DOHH2 (cell line): ENCODE results near the gene TDRD7.

Experiments used
- H3F3A ChIP-seq: fragments of 200-600 bp; sonication (generic), shearing (Covaris generic); 2 replicates; pipeline ENCODE4 v1.6.0; 2016; ENCODE audit warnings: antibody characterized with exemption, mild to moderate bottlenecking; ENCODE audit not compliant: control insufficient read depth, insufficient read depth
- H3K27ac ChIP-seq: fragments of 200-600 bp; sonication (generic); 2 replicates; pipeline ENCODE4 v1.5.1; 2014; ENCODE audit warnings: low read depth, mild to moderate bottlenecking, low read length, moderate library complexity
- H3K27me3 ChIP-seq: fragments of 200-600 bp; sonication (generic); 2 replicates; pipeline ENCODE4 v1.6.1; 2014; ENCODE audit warnings: mild to moderate bottlenecking, low read length, mixed read lengths; ENCODE audit not compliant: control insufficient read depth
- H3K36me3 ChIP-seq: fragments of 200-600 bp; sonication (generic); 2 replicates; pipeline ENCODE4 v1.6.1; 2014; ENCODE audit warnings: mild to moderate bottlenecking, low read length, moderate library complexity, mixed read lengths; ENCODE audit not compliant: control insufficient read depth
- H3K4me1 ChIP-seq: fragments of 200-600 bp; sonication (generic); 2 replicates; pipeline ENCODE4 v1.6.1; 2014; ENCODE audit warnings: mild to moderate bottlenecking, low read length, mixed read lengths; ENCODE audit not compliant: control insufficient read depth
- H3K4me2 ChIP-seq: fragments of 200-600 bp; sonication (generic); 2 replicates; pipeline ENCODE4 v1.6.0; 2014; ENCODE audit warnings: mild to moderate bottlenecking, low read length, moderate library complexity
- H3K4me3 ChIP-seq: fragments of 200-600 bp; sonication (generic); 2 replicates; pipeline ENCODE4 v1.5.1; 2014; ENCODE audit warnings: mild to moderate bottlenecking, low read length, mixed read lengths
- H3K79me2 ChIP-seq: fragments of 200-600 bp; sonication (generic); 2 replicates; pipeline ENCODE4 v1.6.1; 2014; ENCODE audit warnings: mild to moderate bottlenecking, low read length, mixed read lengths; ENCODE audit not compliant: control insufficient read depth
- H3K9me2 ChIP-seq: fragments of 200-600 bp; sonication (generic); replicated peaks from 2 replicates; pipeline ENCODE4 v1.6.1; 2014; ENCODE audit warnings: mild to moderate bottlenecking, low read length, mixed read lengths; ENCODE audit not compliant: control insufficient read depth
- H3K9me3 ChIP-seq: fragments of 200-600 bp; sonication (generic); 2 replicates; pipeline ENCODE4 v1.6.1; 2014; ENCODE audit warnings: antibody characterized with exemption, low read length, mixed read lengths; ENCODE audit not compliant: control insufficient read depth, insufficient read depth
- H4K20me1 ChIP-seq: fragments of 200-600 bp; sonication (generic); 2 replicates; pipeline ENCODE4 v1.6.0; 2014; ENCODE audit warnings: low read depth, mild to moderate bottlenecking, antibody characterized with exemption, low read length, moderate library complexity; ENCODE audit not compliant: control insufficient read depth, insufficient read depth
- EZH2phosphoT487 ChIP-seq: fragments of 200-600 bp; sonication (generic); IDR thresholded peaks from 2 replicates; pipeline ENCODE4 v1.6.1; 2017; ENCODE audit warnings: borderline replicate concordance, mild to moderate bottlenecking, antibody characterized with exemption, low read length, moderate library complexity, mixed read lengths
- TF ChIP-seq, protein P1 (sequence below): fragments of 200-600 bp; sonication (generic); IDR thresholded peaks from one replicate; pipeline ENCODE4 v1.5.1; 2014; ENCODE audit warnings: antibody characterized with exemption, mild to moderate bottlenecking, low read depth, low read length; ENCODE audit not compliant: poor library complexity, severe bottlenecking

Gene TDRD7

DNA sequence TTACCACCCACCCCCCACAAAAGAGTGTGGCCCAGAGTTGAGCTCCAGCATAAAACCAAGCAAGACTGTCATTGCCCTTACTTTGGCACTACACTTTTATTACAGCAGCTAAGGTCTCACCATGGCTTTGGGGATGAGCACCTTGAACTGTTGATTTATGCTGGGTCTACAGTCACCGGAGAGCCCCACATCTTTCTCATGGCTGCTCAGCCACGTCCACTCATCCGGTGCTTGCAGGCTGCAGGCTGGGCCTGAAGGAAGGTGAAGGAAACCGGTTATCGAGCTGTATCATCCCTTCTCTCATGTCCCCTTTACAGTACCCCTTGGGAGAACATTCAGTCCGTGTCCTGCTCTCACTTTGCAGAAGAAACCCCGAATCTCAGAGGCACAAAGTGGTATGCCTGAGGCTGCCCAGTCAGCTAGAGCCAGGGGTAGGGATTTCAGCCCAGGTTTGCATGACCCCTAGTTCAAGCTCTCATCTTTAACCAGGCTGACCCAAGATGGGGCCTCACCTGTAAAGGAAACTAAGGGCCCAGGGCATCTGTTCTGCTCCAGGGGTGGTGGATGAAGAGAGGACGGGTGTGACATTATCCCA is 101.2 kb downstream of the TDRD7 start:
- Histone ChIP-seq H3F3A (no peaks in the 10 kb centered on the region), H3K9me2 (no peaks in the 10 kb centered on the region), H3K4me3 (no peak overlapping the region), H3K4me2 (no peak overlapping the region), H3K36me3 (no peaks in the 10 kb centered on the region), H4K20me1 (no peaks in the 10 kb centered on the region), H3K79me2 (no peaks in the 10 kb centered on the region), H3K9me3 (no peaks in the 10 kb centered on the region), H3K4me1 (no peaks in the 10 kb centered on the region), H3K27ac (no peak overlapping the region), H3K27me3 (peaks cover 10% of the 10 kb centered on the region)
- TF ChIP-seq EZH2phosphoT487: no peak
- TF ChIP-seq, protein P1, sequence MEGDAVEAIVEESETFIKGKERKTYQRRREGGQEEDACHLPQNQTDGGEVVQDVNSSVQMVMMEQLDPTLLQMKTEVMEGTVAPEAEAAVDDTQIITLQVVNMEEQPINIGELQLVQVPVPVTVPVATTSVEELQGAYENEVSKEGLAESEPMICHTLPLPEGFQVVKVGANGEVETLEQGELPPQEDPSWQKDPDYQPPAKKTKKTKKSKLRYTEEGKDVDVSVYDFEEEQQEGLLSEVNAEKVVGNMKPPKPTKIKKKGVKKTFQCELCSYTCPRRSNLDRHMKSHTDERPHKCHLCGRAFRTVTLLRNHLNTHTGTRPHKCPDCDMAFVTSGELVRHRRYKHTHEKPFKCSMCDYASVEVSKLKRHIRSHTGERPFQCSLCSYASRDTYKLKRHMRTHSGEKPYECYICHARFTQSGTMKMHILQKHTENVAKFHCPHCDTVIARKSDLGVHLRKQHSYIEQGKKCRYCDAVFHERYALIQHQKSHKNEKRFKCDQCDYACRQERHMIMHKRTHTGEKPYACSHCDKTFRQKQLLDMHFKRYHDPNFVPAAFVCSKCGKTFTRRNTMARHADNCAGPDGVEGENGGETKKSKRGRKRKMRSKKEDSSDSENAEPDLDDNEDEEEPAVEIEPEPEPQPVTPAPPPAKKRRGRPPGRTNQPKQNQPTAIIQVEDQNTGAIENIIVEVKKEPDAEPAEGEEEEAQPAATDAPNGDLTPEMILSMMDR: no peak

DNA sequence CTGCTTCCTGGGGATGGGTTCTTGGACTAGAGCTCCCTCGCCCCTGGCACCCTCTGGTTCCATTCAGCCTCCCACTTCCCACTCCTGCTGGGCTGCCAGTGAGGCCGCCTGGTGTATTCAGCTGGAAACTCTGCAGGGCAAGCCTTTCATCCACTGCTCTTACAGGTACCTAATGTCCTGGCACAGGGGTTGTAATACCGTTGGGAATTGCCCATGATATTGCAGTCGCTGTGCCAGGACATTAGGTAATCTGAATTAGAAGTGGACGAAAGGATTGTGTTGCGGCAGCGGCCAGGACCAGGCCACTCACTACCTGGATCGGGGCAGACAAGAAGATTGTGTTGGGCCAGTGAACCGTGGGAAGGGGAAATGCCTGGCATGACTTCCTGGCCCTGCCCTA is 102.6 kb downstream of the TDRD7 start:
- no peak overlapping the region for H3K27ac ChIP-seq

DNA sequence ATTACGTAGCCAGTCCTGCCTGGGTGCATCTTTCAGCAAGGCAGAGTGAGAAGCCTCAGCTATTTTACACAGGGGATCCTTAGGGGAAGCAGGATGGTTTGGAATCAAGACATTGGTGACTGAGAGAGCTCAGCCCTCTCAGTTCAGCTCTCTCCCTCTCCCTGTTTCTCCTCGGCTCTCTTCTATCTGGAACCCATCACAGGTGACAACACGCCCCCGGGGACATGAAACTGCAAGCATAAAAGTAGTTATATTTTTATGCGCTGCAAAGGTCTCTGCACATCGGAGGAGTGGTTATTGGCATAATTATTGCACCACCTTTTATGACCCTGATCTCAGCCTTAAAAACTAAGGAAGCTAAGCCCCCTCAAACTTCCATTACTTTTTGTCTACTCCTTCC is 103.8 kb downstream of the TDRD7 start:
- H3K27ac ChIP-seq: no peak overlapping the region
- no peaks in the 10 kb centered on the region for H3F3A ChIP-seq
- H3K4me2 ChIP-seq: no peak overlapping the region
- H3K9me2 ChIP-seq: no peaks in the 10 kb centered on the region
- H3K79me2 ChIP-seq: no peaks in the 10 kb centered on the region
- H3K9me3 ChIP-seq: no peaks in the 10 kb centered on the region
- no peaks in the 10 kb centered on the region for H4K20me1 ChIP-seq
- peaks cover under 1% of the 10 kb centered on the region; the same call in 1 of the 2 replicates for H3K27me3 ChIP-seq
- no peak overlapping the region for H3K4me3 ChIP-seq
- H3K36me3 ChIP-seq: no peaks in the 10 kb centered on the region
- H3K4me1 ChIP-seq: no peaks in the 10 kb centered on the region
- TF ChIP-seq EZH2phosphoT487: no peak
- TF ChIP-seq, protein P1: no peak

More for the DNA sequence above, 102.6 kb downstream of the TDRD7 start:
- H3K4me3 ChIP-seq: no peak overlapping the region
- H3K27me3 ChIP-seq: peaks cover 3% of the 10 kb centered on the region; the same call in 1 of the 2 replicates
- H3F3A ChIP-seq: no peaks in the 10 kb centered on the region
- no peaks in the 10 kb centered on the region for H3K9me3 ChIP-seq
- no peaks in the 10 kb centered on the region for H4K20me1 ChIP-seq
- H3K36me3 ChIP-seq: no peaks in the 10 kb centered on the region
- H3K4me2 ChIP-seq: no peak overlapping the region
- H3K79me2 ChIP-seq: no peaks in the 10 kb centered on the region
- no peaks in the 10 kb centered on the region for H3K4me1 ChIP-seq
- TF ChIP-seq, protein P1: no peak
- no peak for TF ChIP-seq EZH2phosphoT487
- no peaks in the 10 kb centered on the region for H3K9me2 ChIP-seq
